Measurements from ENCODE around the gene CSNK1D. TPM values are rescaled to one million over a fixed set of nuclear protein-coding genes. Genes with fewer than 3 reads are reported as not detected.

Gene CSNK1D
- total and polyA plus RNA-seq, 7 donors = 73.5 to 139 (median 115) TPM

DNA sequence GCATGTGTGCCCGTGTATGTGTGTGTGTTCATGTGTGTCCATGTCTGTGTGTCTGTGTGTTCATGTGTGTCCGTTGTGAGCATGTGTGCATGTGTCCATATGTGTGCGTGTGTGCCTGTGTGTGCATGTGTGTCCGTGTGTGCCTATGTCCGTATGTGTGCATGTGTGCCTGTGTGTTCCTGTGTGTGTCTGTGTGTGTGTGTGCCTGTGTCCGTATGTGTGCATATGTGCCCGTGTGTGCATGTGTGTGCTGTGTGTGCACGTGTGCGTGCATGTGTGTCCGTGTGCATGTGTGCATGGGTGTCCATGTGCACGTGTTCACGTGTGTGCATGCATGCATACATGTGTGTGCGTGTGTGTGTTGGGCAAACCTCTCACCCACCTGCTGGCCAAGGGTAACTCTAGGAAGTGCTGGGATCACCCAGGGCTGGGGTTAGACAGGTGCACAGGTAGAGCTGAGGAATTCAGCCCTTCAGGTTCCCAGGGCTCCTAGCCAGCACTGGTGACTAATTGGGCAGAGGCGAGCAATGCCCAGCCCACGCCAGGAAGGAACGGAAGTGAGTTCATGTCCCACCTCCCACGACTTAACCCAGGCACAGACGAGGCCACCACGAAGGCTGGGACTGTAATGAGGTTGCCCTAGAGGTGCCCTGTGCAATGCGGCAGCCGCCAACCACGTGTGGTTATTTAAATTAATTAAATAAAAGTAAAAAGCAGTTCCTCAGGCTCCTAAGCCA is 8.2 kb upstream of the CSNK1D start:
- H3K27ac ChIP-seq = no peak overlapping the region
- no peaks in the 10 kb centered on the region for H3K36me3 ChIP-seq (ENCODE audit: insufficient read depth in 1 of 2, low read depth in 1 of 2)
- DNase-seq = peak in 1 of 2 donors; percentile 30
- ATAC-seq = no peak
- no peaks in the 10 kb centered on the region for H3K9me3 ChIP-seq
- H3K4me1 ChIP-seq = no peaks in the 10 kb centered on the region
- no peaks in the 10 kb centered on the region for H3K27me3 ChIP-seq (ENCODE audit: insufficient read depth in 3 of 3, low read length in 2 of 3)
- TF ChIP-seq, protein P1, sequence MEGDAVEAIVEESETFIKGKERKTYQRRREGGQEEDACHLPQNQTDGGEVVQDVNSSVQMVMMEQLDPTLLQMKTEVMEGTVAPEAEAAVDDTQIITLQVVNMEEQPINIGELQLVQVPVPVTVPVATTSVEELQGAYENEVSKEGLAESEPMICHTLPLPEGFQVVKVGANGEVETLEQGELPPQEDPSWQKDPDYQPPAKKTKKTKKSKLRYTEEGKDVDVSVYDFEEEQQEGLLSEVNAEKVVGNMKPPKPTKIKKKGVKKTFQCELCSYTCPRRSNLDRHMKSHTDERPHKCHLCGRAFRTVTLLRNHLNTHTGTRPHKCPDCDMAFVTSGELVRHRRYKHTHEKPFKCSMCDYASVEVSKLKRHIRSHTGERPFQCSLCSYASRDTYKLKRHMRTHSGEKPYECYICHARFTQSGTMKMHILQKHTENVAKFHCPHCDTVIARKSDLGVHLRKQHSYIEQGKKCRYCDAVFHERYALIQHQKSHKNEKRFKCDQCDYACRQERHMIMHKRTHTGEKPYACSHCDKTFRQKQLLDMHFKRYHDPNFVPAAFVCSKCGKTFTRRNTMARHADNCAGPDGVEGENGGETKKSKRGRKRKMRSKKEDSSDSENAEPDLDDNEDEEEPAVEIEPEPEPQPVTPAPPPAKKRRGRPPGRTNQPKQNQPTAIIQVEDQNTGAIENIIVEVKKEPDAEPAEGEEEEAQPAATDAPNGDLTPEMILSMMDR (IDR thresholded peaks at IDR 0.05) = no peak
- 76 to 83% (median 77%) methylated on average over 21 to 22 of the region's 22 CpGs for WGBS, 3 donors
- intact Hi-C loops (cut with DNase I) = no loop called here
- no peak overlapping the region for H3K4me3 ChIP-seq

DNA sequence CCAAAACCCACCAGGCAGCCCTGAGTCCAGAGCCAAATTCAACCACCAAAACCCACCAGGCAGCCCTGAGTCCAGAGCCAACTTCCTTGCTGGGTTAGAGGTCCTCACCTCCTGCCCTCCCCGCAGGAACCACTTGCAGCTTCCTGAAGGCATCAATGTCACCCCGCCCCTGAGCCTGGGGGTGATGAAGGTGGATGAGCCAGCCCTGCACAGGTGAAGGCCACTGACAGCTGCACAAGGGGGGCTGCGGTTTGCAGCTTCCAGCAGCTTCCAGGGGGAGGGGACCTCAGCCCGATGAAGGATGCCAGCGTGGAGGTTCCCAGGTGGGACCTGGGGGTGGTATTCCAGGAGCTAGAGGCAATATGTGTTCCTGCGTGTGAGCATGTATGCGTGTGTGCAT is 7.6 kb upstream of the CSNK1D start:
- Histone ChIP-seq H3K36me3 (ENCODE audit: insufficient read depth in 1 of 2, low read depth in 1 of 2) (no peaks in the 10 kb centered on the region), H3K9me3 (no peaks in the 10 kb centered on the region), H3K27ac (no peak overlapping the region), H3K27me3 (ENCODE audit: insufficient read depth in 3 of 3, low read length in 2 of 3) (no peaks in the 10 kb centered on the region), H3K4me3 (no peak overlapping the region), H3K4me1 (no peaks in the 10 kb centered on the region)
- intact Hi-C loops (cut with DNase I) = no loop called here
- no peak for DNase-seq
- no peak for ATAC-seq
- TF ChIP-seq, protein P1 (IDR thresholded peaks at IDR 0.05) = no peak
- WGBS, 3 donors = 68 to 77% (median 70%) methylated on average over 7 of the region's 7 CpGs

DNA sequence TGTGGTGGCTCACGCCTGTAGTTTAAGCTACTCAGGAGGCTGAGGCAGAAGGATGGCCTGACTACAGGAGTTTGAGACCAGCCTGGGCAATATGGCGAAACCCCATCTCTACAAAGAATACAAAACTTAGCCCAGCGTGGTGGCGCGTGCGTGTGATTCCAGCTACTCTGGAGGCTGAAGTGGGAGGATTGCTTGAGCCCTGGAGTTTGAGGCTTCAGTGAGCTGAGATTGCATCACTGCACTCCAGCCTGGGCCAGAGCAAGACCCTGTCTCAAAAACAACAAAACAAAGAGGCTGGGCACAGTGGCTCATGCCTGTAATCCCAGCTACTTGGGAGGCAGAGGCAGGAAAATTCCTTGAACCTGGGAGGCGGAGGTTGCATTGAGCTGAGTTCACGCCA is 7.0 kb upstream of the CSNK1D start:
- intact Hi-C loops (cut with DNase I) = no loop called here
- no peak for ATAC-seq
- 95 to 98% (median 96%) methylated on average over 8 of the region's 8 CpGs for WGBS, 3 donors

DNA sequence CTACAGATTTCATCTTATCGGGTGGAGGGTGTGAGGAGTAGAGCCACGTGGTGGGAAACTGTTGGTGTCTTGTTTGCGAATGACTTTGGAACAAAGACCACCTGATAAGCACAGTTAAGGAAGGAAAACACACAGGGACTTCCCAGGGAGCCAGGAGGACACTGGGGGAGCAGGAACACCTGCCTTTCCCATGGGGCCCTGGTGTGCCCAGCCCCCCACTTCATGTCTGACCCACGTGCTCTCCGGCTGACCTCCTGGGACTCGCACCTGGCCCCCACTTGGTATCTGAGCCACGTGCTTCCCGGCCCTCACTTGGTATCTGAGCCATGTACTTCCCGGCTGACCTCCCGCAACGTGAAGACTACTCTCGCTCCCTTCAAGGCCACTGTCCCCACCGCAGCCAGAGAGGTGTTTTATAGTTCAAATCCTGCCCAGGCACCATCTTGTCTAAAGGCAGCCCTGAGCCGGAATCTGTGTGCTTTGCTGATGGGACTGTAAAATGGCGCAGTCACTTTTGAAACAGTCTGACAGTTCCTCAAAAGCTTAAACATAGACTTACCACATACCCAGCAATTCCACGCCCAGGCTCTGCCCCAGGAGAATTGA is 5.4 kb upstream of the CSNK1D start:
- Histone ChIP-seq H3K9me3 (no peaks in the 10 kb centered on the region), H3K4me1 (peaks cover 4% of the 10 kb centered on the region), H3K36me3 (ENCODE audit: insufficient read depth in 1 of 2, low read depth in 1 of 2) (no peaks in the 10 kb centered on the region), H3K4me3 (no peak overlapping the region), H3K27ac (no peak overlapping the region), H3K27me3 (ENCODE audit: insufficient read depth in 3 of 3, low read length in 2 of 3) (no peaks in the 10 kb centered on the region)
- ATAC-seq (no peak), DNase-seq (peak in 1 of 2 donors; percentile 44)
- WGBS, 3 donors = 69 to 74% (median 71%) methylated on average over 16 of the region's 16 CpGs
- intact Hi-C loops (cut with DNase I) = no loop called here
- TF ChIP-seq, protein P1 (IDR thresholded peaks at IDR 0.05) = no peak

More for the DNA sequence above, 7.0 kb upstream of the CSNK1D start:
- Histone ChIP-seq H3K27me3 (ENCODE audit: insufficient read depth in 3 of 3, low read length in 2 of 3) (no peaks in the 10 kb centered on the region), H3K9me3 (no peaks in the 10 kb centered on the region), H3K36me3 (ENCODE audit: insufficient read depth in 1 of 2, low read depth in 1 of 2) (no peaks in the 10 kb centered on the region), H3K4me1 (no peaks in the 10 kb centered on the region), H3K4me3 (no peak overlapping the region), H3K27ac (no peak overlapping the region)
- no peak for DNase-seq
- TF ChIP-seq, protein P1 (IDR thresholded peaks at IDR 0.05) = no peak
